Spleen (tissue), 11 donors: ENCODE measurements around the gene CD276. TPM values are rescaled to one million over a fixed set of nuclear protein-coding genes. Genes with fewer than 3 reads are reported as not detected.

Source experiments
- DNase-seq: peaks from one replicate; pipeline ENCODE4 v3.0.0-alpha.2; 2020
- H3K27ac ChIP-seq, 8 donors: fragments of 200-600 bp; sonication (generic) in 7 of 8; 1 replicate in 4 of 8; 2 replicates in 4 of 8; pipeline versions ENCODE4 v1.5.0 to v1.8.0; 2016 to 2021; ENCODE audit warnings: inconsistent platforms in 4 of 8, mild to moderate bottlenecking in 4 of 8, moderate library complexity in 1 of 8
- H3K27me3 ChIP-seq, 7 donors: fragments of 200-600 bp; sonication (generic) in 6 of 7; replicated peaks in 1 of 7; 1 replicate in 4 of 7; 2 replicates in 3 of 7; pipeline versions ENCODE4 v1.5.0 to v1.8.0; 2016 to 2021; ENCODE audit warnings: inconsistent platforms in 3 of 7, mild to moderate bottlenecking in 1 of 7
- H3K36me3 ChIP-seq, 6 donors: fragments of 200-600 bp; sonication (generic) in 5 of 6; 1 replicate in 4 of 6; 2 replicates in 2 of 6; pipeline versions ENCODE4 v1.5.0 to v1.8.0; 2016 to 2021; ENCODE audit warnings: inconsistent platforms in 2 of 6
- H3K4me1 ChIP-seq, 6 donors: fragments of 200-600 bp; sonication (generic) in 5 of 6; 1 replicate in 3 of 6; 2 replicates in 3 of 6; pipeline versions ENCODE4 v1.5.0 to v1.8.0; 2016 to 2021; ENCODE audit warnings: inconsistent platforms in 3 of 6
- H3K4me3 ChIP-seq, 8 donors: fragments of 200-600 bp; sonication (generic) in 7 of 8; 1 replicate in 4 of 8; 2 replicates in 4 of 8; pipeline versions ENCODE4 v1.5.0 to v1.8.0; 2016 to 2021; ENCODE audit warnings: inconsistent platforms in 4 of 8, mild to moderate bottlenecking in 4 of 8, moderate library complexity in 2 of 8
- H3K9me3 ChIP-seq, 8 donors: fragments of 200-600 bp; sonication (generic) in 7 of 8; 1 replicate in 4 of 8; 2 replicates in 4 of 8; pipeline versions ENCODE4 v1.5.0 to v1.8.0; 2016 to 2021; ENCODE audit warnings: inconsistent platforms in 4 of 8
- CTCF ChIP-seq, 11 experiments: fragments of 200-600 bp in 7 of 11; fragments of 450-650 bp in 4 of 11; sonication (generic) in 4 of 11; IDR thresholded peaks in 8 of 11; conservative IDR thresholded peaks in 3 of 11; 1 replicate in 7 of 11; 2 replicates in 4 of 11; pipeline versions ENCODE4 v1.4.0 to v1.8.0; 2016 to 2021; ENCODE audit warnings: antibody characterized with exemption in 11 of 11, inconsistent platforms in 4 of 11, mild to moderate bottlenecking in 1 of 11
- POLR2A ChIP-seq, 3 donors: fragments of 450-650 bp; IDR thresholded peaks; one replicate each; pipeline ENCODE4 v1.5.1; 2017; ENCODE audit warnings: antibody characterized with exemption in 3 of 3, mild to moderate bottlenecking in 1 of 3
- POLR2AphosphoS5 ChIP-seq, 3 donors: sonication (generic); formaldehyde crosslinking; IDR thresholded peaks; one replicate each; pipeline ENCODE4 v1.5.1; 2017; ENCODE audit warnings: antibody characterized with exemption in 3 of 3
- WGBS, 5 donors: extraction: QIAGEN DNeasy Blood & Tissue Kit in 3 of 5; methylation state at CpG; one replicate each; pipeline versions ENCODE4 v1.1.5 to v1.1.7; 2013 to 2018; 5-methylcytosine and 5-hydroxymethylcytosine counted together
- intact Hi-C: fragments of 100-400 bp; cut with DNase I; formaldehyde crosslinking; loops from one replicate; pipeline ENCODE4 v1.15.0; 2023; ENCODE audit warnings: low total_unique reads
- polyA plus RNA-seq, 3 donors: library from polyadenylated mRNA; stranded (reverse); fragments of 200-250 nt; gene quantifications; one replicate each; pipeline ENCODE4 v1.2.1, GENCODE V29; 2013
- total RNA-seq, 7 donors: library from RNA; depleted of rRNA in 3 of 7; stranded (reverse); fragments of >200 nt in 3 of 7; fragmentation: NEBNext Ultra II Directional in 4 of 7; extraction: Animal tissue kit (Norgen Biotek cat#: 25700) in 4 of 7; gene quantifications; one replicate each; pipeline versions ENCODE4 v1.1.0 to v1.2.1, GENCODE V29; 2016 to 2021
- donor health status: healthy with polysubstance abuse.
- donor health status: DM: no; HTN: no; CAD: no; lungs with moderate emphysema.
- donor health status: DM: no; HTN: no; CAD: no.
- donor health status: Bipolar disorder and iron deficiency.
- donor health status: healthy.
- donor health status: DM: no; HTN: no; CAD: no.
- donor health status: DM: yes; HTN: yes; CAD: no.

The CD276 gene
- total and polyA plus RNA-seq, 10 donors: 9.8 to 95.6 (median 27.2) TPM

- 60 to 81% (median 75%) methylated on average over 2 of the region's 2 CpGs for WGBS, 5 donors
Measured at GRCh38 chr15:73677733-73678132, 6.5 kb upstream of the CD276 start.

GRCh38 chr15:73678498-73678897, 5.7 kb upstream of the CD276 start:
- no peak overlapping the region for H3K27ac ChIP-seq
- DNase-seq: no peak
- 17 to 29% (median 22%) methylated on average over 3 of the region's 3 CpGs for WGBS, 5 donors
- peaks cover 0 to 34% (median 0%) of the 10 kb centered on the region in 7 donors for H3K27me3 ChIP-seq
- intact Hi-C loops: no loop called here
- no peaks in the 10 kb centered on the region for H3K9me3 ChIP-seq
- peaks cover 0 to 10% (median 4%) of the 10 kb centered on the region in 6 donors for H3K4me1 ChIP-seq
- no peak for TF ChIP-seq POLR2A (IDR thresholded peaks at IDR 0.05)
- no peak for TF ChIP-seq POLR2AphosphoS5 (IDR thresholded peaks at IDR 0.05)
- TF ChIP-seq CTCF (IDR thresholded peaks at IDR 0.05 in 8 of 11, conservative IDR thresholded peaks at IDR 0.05 in 3 of 11): no peak
- H3K36me3 ChIP-seq: no peaks in the 10 kb centered on the region
- no peak overlapping the region for H3K4me3 ChIP-seq

More at GRCh38 chr15:73677733-73678132, 6.5 kb upstream of the CD276 start:
- Histone ChIP-seq H3K4me3 (no peak overlapping the region), H3K27me3 (peaks cover 0 to 34% (median 0%) of the 10 kb centered on the region in 7 donors), H3K36me3 (no peaks in the 10 kb centered on the region), H3K9me3 (no peaks in the 10 kb centered on the region), H3K27ac (no peak overlapping the region), H3K4me1 (peaks cover 0 to 6% (median 0%) of the 10 kb centered on the region in 6 donors)
- intact Hi-C loops: no loop called here
- DNase-seq: no peak
- TF ChIP-seq POLR2A (IDR thresholded peaks at IDR 0.05) (no peak), CTCF (IDR thresholded peaks at IDR 0.05 in 8 of 11, conservative IDR thresholded peaks at IDR 0.05 in 3 of 11) (no peak), POLR2AphosphoS5 (IDR thresholded peaks at IDR 0.05) (no peak)

- H3K9me3 ChIP-seq: no peaks in the 10 kb centered on the region
- H3K4me3 ChIP-seq: no peak overlapping the region
- WGBS, 5 donors: 80 to 90% (median 85%) methylated on average over 3 of the region's 3 CpGs
- intact Hi-C loops: no loop called here
- no peaks in the 10 kb centered on the region for H3K36me3 ChIP-seq
- no peak for DNase-seq
- peaks cover 0 to 16% (median 10%) of the 10 kb centered on the region in 6 donors for H3K4me1 ChIP-seq
- no peak for TF ChIP-seq POLR2AphosphoS5 (IDR thresholded peaks at IDR 0.05)
- H3K27me3 ChIP-seq: peaks cover 0 to 39% (median 6%) of the 10 kb centered on the region in 7 donors
- no peak overlapping the region for H3K27ac ChIP-seq
Measured at GRCh38 chr15:73679180-73679579, 5.0 kb upstream of the CD276 start.

- peaks cover 0 to 47% (median 13%) of the 10 kb centered on the region in 7 donors for H3K27me3 ChIP-seq
- H3K4me3 ChIP-seq: no peak overlapping the region
- H3K4me1 ChIP-seq: peaks cover 0 to 24% (median 18%) of the 10 kb centered on the region in 6 donors
- H3K9me3 ChIP-seq: no peaks in the 10 kb centered on the region
- TF ChIP-seq POLR2AphosphoS5 (IDR thresholded peaks at IDR 0.05): no peak
- no peak for TF ChIP-seq CTCF (IDR thresholded peaks at IDR 0.05 in 8 of 11, conservative IDR thresholded peaks at IDR 0.05 in 3 of 11)
- TF ChIP-seq POLR2A (IDR thresholded peaks at IDR 0.05): no peak
- WGBS, 5 donors: 94 to 98% (median 97%) methylated on average over 6 of the region's 6 CpGs
- no peaks in the 10 kb centered on the region for H3K36me3 ChIP-seq
- intact Hi-C loops: no loop called here
- no peak overlapping the region for H3K27ac ChIP-seq
- no peak for DNase-seq
Measured at GRCh38 chr15:73679964-73680363, 4.2 kb upstream of the CD276 start.

- no peak for TF ChIP-seq POLR2A (IDR thresholded peaks at IDR 0.05)
- TF ChIP-seq POLR2AphosphoS5 (IDR thresholded peaks at IDR 0.05): no peak
- TF ChIP-seq CTCF (IDR thresholded peaks at IDR 0.05 in 8 of 11, conservative IDR thresholded peaks at IDR 0.05 in 3 of 11): no peak
- H3K36me3 ChIP-seq: no peaks in the 10 kb centered on the region
- DNase-seq: no peak
- no peak overlapping the region for H3K4me3 ChIP-seq
- H3K27ac ChIP-seq: no peak overlapping the region
- WGBS, 5 donors: 72 to 83% (median 81%) methylated on average over 2 of the region's 2 CpGs
- H3K27me3 ChIP-seq: peaks cover 0 to 53% (median 13%) of the 10 kb centered on the region in 7 donors
- no peaks in the 10 kb centered on the region for H3K9me3 ChIP-seq
- intact Hi-C loops: no loop called here
- peaks cover 0 to 30% (median 21%) of the 10 kb centered on the region in 6 donors for H3K4me1 ChIP-seq
Measured at GRCh38 chr15:73680549-73680948, 3.6 kb upstream of the CD276 start.
